ENCODE measurements around the gene FRAS1.

Gene FRAS1

GRCh38 chr4:78410225-78410624 lies 353.1 kb downstream of the FRAS1 start:
- Histone ChIP-seq H3K4me3 (ENCODE audit: low read depth in 1 of 2, low read length in 2 of 2) (no peak overlapping the region), H3K27me3 (ENCODE audit: insufficient read depth, low read length, poor library complexity) (no peaks in the 10 kb centered on the region), H3K4me1 (ENCODE audit: insufficient read depth, low read length) (no peaks in the 10 kb centered on the region), H3K36me3 (ENCODE audit: insufficient read depth, low read length) (no peaks in the 10 kb centered on the region), H3K79me2 (ENCODE audit: insufficient read depth, low read length) (no peaks in the 10 kb centered on the region), H3K9me3 (ENCODE audit: insufficient read depth, low read length, severe bottlenecking) (no peaks in the 10 kb centered on the region), H4K20me1 (ENCODE audit: insufficient read depth, low read length) (no peaks in the 10 kb centered on the region), H2AFZ (ENCODE audit: low read depth, low read length) (no peak overlapping the region), H3K4me2 (ENCODE audit: insufficient read depth, low read length) (no peak overlapping the region), H3K27ac (ENCODE audit: low read length) (no peak overlapping the region), H3K9ac (ENCODE audit: low read depth, low read length) (no peak overlapping the region)
- no peak for DNase-seq
- TF ChIP-seq, protein P1, sequence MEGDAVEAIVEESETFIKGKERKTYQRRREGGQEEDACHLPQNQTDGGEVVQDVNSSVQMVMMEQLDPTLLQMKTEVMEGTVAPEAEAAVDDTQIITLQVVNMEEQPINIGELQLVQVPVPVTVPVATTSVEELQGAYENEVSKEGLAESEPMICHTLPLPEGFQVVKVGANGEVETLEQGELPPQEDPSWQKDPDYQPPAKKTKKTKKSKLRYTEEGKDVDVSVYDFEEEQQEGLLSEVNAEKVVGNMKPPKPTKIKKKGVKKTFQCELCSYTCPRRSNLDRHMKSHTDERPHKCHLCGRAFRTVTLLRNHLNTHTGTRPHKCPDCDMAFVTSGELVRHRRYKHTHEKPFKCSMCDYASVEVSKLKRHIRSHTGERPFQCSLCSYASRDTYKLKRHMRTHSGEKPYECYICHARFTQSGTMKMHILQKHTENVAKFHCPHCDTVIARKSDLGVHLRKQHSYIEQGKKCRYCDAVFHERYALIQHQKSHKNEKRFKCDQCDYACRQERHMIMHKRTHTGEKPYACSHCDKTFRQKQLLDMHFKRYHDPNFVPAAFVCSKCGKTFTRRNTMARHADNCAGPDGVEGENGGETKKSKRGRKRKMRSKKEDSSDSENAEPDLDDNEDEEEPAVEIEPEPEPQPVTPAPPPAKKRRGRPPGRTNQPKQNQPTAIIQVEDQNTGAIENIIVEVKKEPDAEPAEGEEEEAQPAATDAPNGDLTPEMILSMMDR (IDR thresholded peaks at IDR 0.05; ENCODE audit: borderline replicate concordance, extremely low read depth, low read length, poor library complexity, severe bottlenecking), result no peak
- TF ChIP-seq EZH2 (IDR thresholded peaks at IDR 0.05; ENCODE audit: borderline replicate concordance, low read depth, low read length, severe bottlenecking), result no peak
- no peak for ATAC-seq (ENCODE audit: insufficient read depth, low read depth)

DNA sequence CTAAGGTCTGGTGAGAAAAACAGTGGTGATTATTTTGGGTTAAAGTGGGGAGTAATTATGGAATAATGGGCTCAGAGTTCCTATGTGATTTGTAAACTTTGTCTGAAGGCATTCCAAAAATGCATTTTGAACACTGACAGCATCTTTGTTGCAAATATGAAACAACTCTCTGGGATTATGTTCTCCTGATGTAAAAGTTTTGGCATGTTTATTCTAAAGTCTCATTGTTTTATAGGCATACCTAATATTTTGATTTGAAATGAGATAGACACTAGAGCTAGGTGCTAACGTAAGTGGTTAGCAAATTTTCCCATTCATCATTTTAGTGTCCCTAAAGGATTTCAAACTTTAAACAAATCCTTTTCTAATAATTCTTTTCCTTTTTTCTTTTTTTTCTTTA lies 353.6 kb downstream of the FRAS1 start:
- H3K27me3 ChIP-seq (ENCODE audit: insufficient read depth, low read length, poor library complexity), result no peaks in the 10 kb centered on the region
- no peak overlapping the region for H3K9ac ChIP-seq (ENCODE audit: low read depth, low read length)
- ATAC-seq (ENCODE audit: insufficient read depth, low read depth), result no peak
- no peak overlapping the region for H3K4me2 ChIP-seq (ENCODE audit: insufficient read depth, low read length)
- no peaks in the 10 kb centered on the region for H3K36me3 ChIP-seq (ENCODE audit: insufficient read depth, low read length)
- no peak for DNase-seq
- H3K4me1 ChIP-seq (ENCODE audit: insufficient read depth, low read length), result no peaks in the 10 kb centered on the region
- no peaks in the 10 kb centered on the region for H3K79me2 ChIP-seq (ENCODE audit: insufficient read depth, low read length)
- H4K20me1 ChIP-seq (ENCODE audit: insufficient read depth, low read length), result no peaks in the 10 kb centered on the region
- TF ChIP-seq, protein P1 (IDR thresholded peaks at IDR 0.05; ENCODE audit: borderline replicate concordance, extremely low read depth, low read length, poor library complexity, severe bottlenecking), result no peak
- TF ChIP-seq EZH2 (IDR thresholded peaks at IDR 0.05; ENCODE audit: borderline replicate concordance, low read depth, low read length, severe bottlenecking), result no peak
- no peak overlapping the region for H2AFZ ChIP-seq (ENCODE audit: low read depth, low read length)
- no peaks in the 10 kb centered on the region for H3K9me3 ChIP-seq (ENCODE audit: insufficient read depth, low read length, severe bottlenecking)
- no peak overlapping the region for H3K4me3 ChIP-seq (ENCODE audit: low read depth in 1 of 2, low read length in 2 of 2)
- H3K27ac ChIP-seq (ENCODE audit: low read length), result no peak overlapping the region

DNA sequence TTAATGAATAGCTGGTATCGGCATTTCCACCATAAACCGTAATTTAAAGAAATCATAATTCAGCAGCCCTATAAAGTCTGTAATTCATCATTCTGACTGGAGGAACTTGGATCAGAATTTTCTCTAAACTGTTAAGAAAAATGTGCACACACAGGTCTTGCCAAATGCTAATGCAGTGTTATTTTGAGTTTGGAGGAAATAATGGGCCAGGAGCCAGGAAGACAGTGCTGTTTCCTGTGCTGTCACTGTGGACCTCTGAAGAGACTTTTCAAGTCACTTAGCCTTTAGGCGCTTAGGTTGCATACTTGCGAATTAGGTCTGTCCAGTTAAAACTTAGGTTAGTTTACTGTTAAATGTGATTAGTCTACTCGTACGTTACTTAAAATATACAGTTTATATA lies 357.0 kb downstream of the FRAS1 start:
- TF ChIP-seq, protein P1 (IDR thresholded peaks at IDR 0.05; ENCODE audit: borderline replicate concordance, extremely low read depth, low read length, poor library complexity, severe bottlenecking), result no peak
- no peak for TF ChIP-seq EZH2 (IDR thresholded peaks at IDR 0.05; ENCODE audit: borderline replicate concordance, low read depth, low read length, severe bottlenecking)
- no peak overlapping the region for H2AFZ ChIP-seq (ENCODE audit: low read depth, low read length)
- H4K20me1 ChIP-seq (ENCODE audit: insufficient read depth, low read length), result no peaks in the 10 kb centered on the region
- DNase-seq (no peak), ATAC-seq (ENCODE audit: insufficient read depth, low read depth) (no peak)
- H3K79me2 ChIP-seq (ENCODE audit: insufficient read depth, low read length), result no peaks in the 10 kb centered on the region
- H3K4me3 ChIP-seq (ENCODE audit: low read depth in 1 of 2, low read length in 2 of 2), result no peak overlapping the region
- H3K36me3 ChIP-seq (ENCODE audit: insufficient read depth, low read length), result no peaks in the 10 kb centered on the region
- peaks cover 7% of the 10 kb centered on the region for H3K27me3 ChIP-seq (ENCODE audit: insufficient read depth, low read length, poor library complexity)
- H3K4me2 ChIP-seq (ENCODE audit: insufficient read depth, low read length), result no peak overlapping the region
- H3K9ac ChIP-seq (ENCODE audit: low read depth, low read length), result no peak overlapping the region
- no peaks in the 10 kb centered on the region for H3K9me3 ChIP-seq (ENCODE audit: insufficient read depth, low read length, severe bottlenecking)
- no peak overlapping the region for H3K27ac ChIP-seq (ENCODE audit: low read length)
- no peaks in the 10 kb centered on the region for H3K4me1 ChIP-seq (ENCODE audit: insufficient read depth, low read length)

DNA sequence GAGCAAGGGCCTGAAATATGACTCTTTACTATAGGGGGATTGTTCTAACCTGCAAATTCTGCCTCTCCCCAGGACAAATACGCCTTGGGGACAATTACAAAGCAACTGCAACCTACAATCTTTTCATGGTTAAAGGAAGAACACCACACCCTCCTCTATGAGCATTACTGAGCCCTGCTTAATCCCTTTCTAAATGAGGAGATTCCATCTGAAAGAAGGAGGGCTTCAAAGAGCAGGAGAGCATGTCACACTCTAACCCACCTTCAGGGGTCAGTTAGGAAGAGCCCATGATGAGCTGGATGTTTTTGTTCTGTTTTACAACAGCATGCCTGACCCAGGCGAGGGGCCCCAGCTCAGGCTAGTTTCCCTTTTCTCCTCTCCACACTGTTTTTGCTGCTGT lies 360.5 kb downstream of the FRAS1 start:
- H3K4me3 ChIP-seq (ENCODE audit: low read depth in 1 of 2, low read length in 2 of 2), result no peak overlapping the region
- no peak for ATAC-seq (ENCODE audit: insufficient read depth, low read depth)
- TF ChIP-seq, protein P1 (IDR thresholded peaks at IDR 0.05; ENCODE audit: borderline replicate concordance, extremely low read depth, low read length, poor library complexity, severe bottlenecking), result no peak
- no peak for TF ChIP-seq EZH2 (IDR thresholded peaks at IDR 0.05; ENCODE audit: borderline replicate concordance, low read depth, low read length, severe bottlenecking)

More for the DNA sequence above, 360.5 kb downstream of the FRAS1 start:
- H3K9me3 ChIP-seq (ENCODE audit: insufficient read depth, low read length, severe bottlenecking), result no peaks in the 10 kb centered on the region
- H3K9ac ChIP-seq (ENCODE audit: low read depth, low read length), result no peak overlapping the region
- H3K36me3 ChIP-seq (ENCODE audit: insufficient read depth, low read length), result no peaks in the 10 kb centered on the region
- H3K79me2 ChIP-seq (ENCODE audit: insufficient read depth, low read length), result no peaks in the 10 kb centered on the region
- no peak for DNase-seq
- no peaks in the 10 kb centered on the region for H4K20me1 ChIP-seq (ENCODE audit: insufficient read depth, low read length)
- H3K27ac ChIP-seq (ENCODE audit: low read length), result no peak overlapping the region
- H3K4me1 ChIP-seq (ENCODE audit: insufficient read depth, low read length), result no peaks in the 10 kb centered on the region
- H2AFZ ChIP-seq (ENCODE audit: low read depth, low read length), result no peak overlapping the region
- H3K4me2 ChIP-seq (ENCODE audit: insufficient read depth, low read length), result no peak overlapping the region
- peaks cover 7% of the 10 kb centered on the region for H3K27me3 ChIP-seq (ENCODE audit: insufficient read depth, low read length, poor library complexity)

Measured in DND-41 (cell line).